ENCODE data around the gene FAM200B.
"Not testable (repeated sequence)": the region's sequence is repeated elsewhere in the genome, so short reads cannot be mapped to it uniquely, and the experiment has no call there.

Gene FAM200B

GRCh38 chr4:15695729-15696128 is 14.1 kb downstream of the FAM200B start:
- no peak for DNase-seq (ENCODE audit: low read depth in 2 of 2)

GRCh38 chr4:15696866-15697265 is 15.2 kb downstream of the FAM200B start:
- DNase-seq (ENCODE audit: low read depth in 2 of 2) = no peak

GRCh38 chr4:15702941-15703403 is 21.3 kb downstream of the FAM200B start, which contains the start of gene BST1:
TSS of gene BST1 (plus strand) at chr4:15703065. CDS start at chr4:15703145, 80 bp downstream.
- DNase-seq (ENCODE audit: low read depth in 2 of 2) = no peak

GRCh38 chr4:15703439-15703838 is 21.8 kb downstream of the FAM200B start:
- no peak for DNase-seq (ENCODE audit: low read depth in 2 of 2)

GRCh38 chr4:15704129-15704528 is 22.5 kb downstream of the FAM200B start:
- no peak for DNase-seq (ENCODE audit: low read depth in 2 of 2)

- DNase-seq (ENCODE audit: low read depth in 2 of 2) = no peak
Measured at GRCh38 chr4:15706646-15707362, 25.2 kb downstream of the FAM200B start.

- DNase-seq (ENCODE audit: low read depth in 2 of 2) = no peak
Measured at GRCh38 chr4:15707363-15707715, 25.7 kb downstream of the FAM200B start.

- no peak for DNase-seq (ENCODE audit: low read depth in 2 of 2)
Measured at GRCh38 chr4:15711762-15712161, 30.1 kb downstream of the FAM200B start.

GRCh38 chr4:15712214-15712613 is 30.6 kb downstream of the FAM200B start:
- no peak for DNase-seq (ENCODE audit: low read depth in 2 of 2)

GRCh38 chr4:15714141-15714540 is 32.5 kb downstream of the FAM200B start:
- no peak for DNase-seq (ENCODE audit: low read depth in 2 of 2)

GRCh38 chr4:15714646-15715435 is 33.2 kb downstream of the FAM200B start:
- DNase-seq (ENCODE audit: low read depth in 2 of 2) = peak in 1 of 2 experiments; percentile 22

GRCh38 chr4:15716115-15716514 is 34.5 kb downstream of the FAM200B start:
- DNase-seq (ENCODE audit: low read depth in 2 of 2) = no peak

GRCh38 chr4:15717086-15717485 is 35.5 kb downstream of the FAM200B start:
- peak in 1 of 2 experiments; percentile 56 for DNase-seq (ENCODE audit: low read depth in 2 of 2)

GRCh38 chr4:15717657-15718416 is 36.2 kb downstream of the FAM200B start:
- DNase-seq (ENCODE audit: low read depth in 2 of 2) = no peak

GRCh38 chr4:15718465-15718864 is 36.8 kb downstream of the FAM200B start:
- DNase-seq (ENCODE audit: low read depth in 2 of 2) = no peak

GRCh38 chr4:15718959-15719358 is 37.3 kb downstream of the FAM200B start:
- DNase-seq (ENCODE audit: low read depth in 2 of 2) = no peak

GRCh38 chr4:15719506-15719905 is 37.9 kb downstream of the FAM200B start:
- DNase-seq (ENCODE audit: low read depth in 2 of 2) = no peak

GRCh38 chr4:15720851-15721250 is 39.2 kb downstream of the FAM200B start:
- DNase-seq (ENCODE audit: low read depth in 2 of 2) = no peak

GRCh38 chr4:15725608-15726007 is 44.0 kb downstream of the FAM200B start:
- no peak for DNase-seq (ENCODE audit: low read depth in 2 of 2)

GRCh38 chr4:15729910-15730533 is 48.4 kb downstream of the FAM200B start:
- no peak for DNase-seq (ENCODE audit: low read depth in 2 of 2)

- not testable (repeated sequence) for DNase-seq (ENCODE audit: low read depth in 2 of 2)
Measured at GRCh38 chr4:15733061-15733460, 51.4 kb downstream of the FAM200B start.

GRCh38 chr4:15735536-15735935 is 53.9 kb downstream of the FAM200B start:
- no peak for DNase-seq (ENCODE audit: low read depth in 2 of 2)

Data from fibroblast of skin of left quadriceps (primary cell).